WERI-Rb-1 (cell line): Measurements from ENCODE around the gene MTF1.
"Not testable (repeated sequence)": the region's sequence is repeated elsewhere in the genome, so short reads cannot be mapped to it uniquely, and the experiment has no call there.

Source experiments
- DNase-seq: peaks from one replicate; pipeline ENCODE4 v3.0.0-alpha.2; 2020
- H3K27ac ChIP-seq: fragments of 250-450 bp; sonication (Bioruptor Pico); 2 replicates; pipeline ENCODE4 v1.5.1; 2020; ENCODE audit warnings: mild to moderate bottlenecking, moderate library complexity
- H3K27me3 ChIP-seq: fragments of 250-450 bp; sonication (Bioruptor Pico); 2 replicates; pipeline ENCODE4 v1.5.1; 2021; ENCODE audit warnings: mild to moderate bottlenecking, low read depth, moderate library complexity; ENCODE audit not compliant: insufficient read depth, severe bottlenecking
- H3K36me3 ChIP-seq: fragments of 250-450 bp; sonication (Bioruptor Pico); 2 replicates; pipeline ENCODE4 v1.5.1; 2020; ENCODE audit warnings: mild to moderate bottlenecking, moderate library complexity
- H3K4me3 ChIP-seq: 2 replicates; pipeline ENCODE4 v1.5.1; 2011; ENCODE audit warnings: low read depth, mild to moderate bottlenecking, control low read depth, low read length
- H3K9me3 ChIP-seq: fragments of 250-450 bp; sonication (Bioruptor Pico); 2 replicates; pipeline ENCODE4 v1.5.1; 2021; ENCODE audit warnings: mild to moderate bottlenecking, moderate library complexity; ENCODE audit not compliant: severe bottlenecking
- TF ChIP-seq, protein P1 (sequence below): IDR thresholded peaks from 2 replicates; pipeline ENCODE4 v1.5.1; 2011; ENCODE audit warnings: low read depth, mild to moderate bottlenecking, control low read depth, inconsistent platforms, low read length

MTF1 gene

DNA sequence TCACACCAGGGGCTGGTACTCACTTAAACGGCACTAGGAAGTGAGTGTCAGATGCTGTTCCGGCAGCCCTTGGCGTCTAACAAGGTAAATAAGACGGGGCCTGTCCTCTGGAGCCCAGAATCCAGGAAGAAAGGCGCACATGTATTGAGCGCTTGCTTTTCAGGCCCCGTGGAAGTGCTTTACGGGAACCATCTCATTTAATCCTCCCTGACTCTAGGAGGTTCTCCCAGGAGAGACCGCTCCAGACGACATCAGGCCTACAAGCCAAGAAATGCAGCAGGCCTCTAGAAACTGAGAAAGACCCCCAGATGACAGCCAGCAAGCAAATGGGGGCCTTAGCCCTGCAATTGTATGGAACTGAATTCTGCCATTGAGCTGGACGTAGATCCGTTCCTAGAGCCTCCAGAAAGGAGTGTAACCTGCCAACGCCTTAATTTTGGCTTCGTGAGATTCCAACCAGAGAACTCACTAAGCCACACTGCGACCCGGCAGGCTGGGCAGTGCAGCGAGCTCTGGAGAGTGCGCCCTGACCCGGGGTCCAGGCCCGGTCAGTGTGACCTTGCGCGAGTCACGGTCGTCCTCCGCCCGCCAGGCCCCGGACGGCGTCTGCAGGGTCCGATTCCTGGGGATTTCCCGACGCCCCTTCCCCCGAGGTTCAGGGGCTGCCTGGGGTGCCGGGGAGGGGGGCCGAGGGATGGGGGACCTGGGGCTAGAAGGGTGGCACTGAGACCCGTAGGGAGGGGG, 66.3 kb downstream of the MTF1 start:
- Histone ChIP-seq H3K36me3 (peaks cover 27% of the 10 kb centered on the region), H3K4me3 (peak overlapping the region; percentile 70), H3K9me3 (no peaks in the 10 kb centered on the region), H3K27ac (peak overlapping the region; percentile 97), H3K27me3 (no peaks in the 10 kb centered on the region)
- TF ChIP-seq, protein P1, sequence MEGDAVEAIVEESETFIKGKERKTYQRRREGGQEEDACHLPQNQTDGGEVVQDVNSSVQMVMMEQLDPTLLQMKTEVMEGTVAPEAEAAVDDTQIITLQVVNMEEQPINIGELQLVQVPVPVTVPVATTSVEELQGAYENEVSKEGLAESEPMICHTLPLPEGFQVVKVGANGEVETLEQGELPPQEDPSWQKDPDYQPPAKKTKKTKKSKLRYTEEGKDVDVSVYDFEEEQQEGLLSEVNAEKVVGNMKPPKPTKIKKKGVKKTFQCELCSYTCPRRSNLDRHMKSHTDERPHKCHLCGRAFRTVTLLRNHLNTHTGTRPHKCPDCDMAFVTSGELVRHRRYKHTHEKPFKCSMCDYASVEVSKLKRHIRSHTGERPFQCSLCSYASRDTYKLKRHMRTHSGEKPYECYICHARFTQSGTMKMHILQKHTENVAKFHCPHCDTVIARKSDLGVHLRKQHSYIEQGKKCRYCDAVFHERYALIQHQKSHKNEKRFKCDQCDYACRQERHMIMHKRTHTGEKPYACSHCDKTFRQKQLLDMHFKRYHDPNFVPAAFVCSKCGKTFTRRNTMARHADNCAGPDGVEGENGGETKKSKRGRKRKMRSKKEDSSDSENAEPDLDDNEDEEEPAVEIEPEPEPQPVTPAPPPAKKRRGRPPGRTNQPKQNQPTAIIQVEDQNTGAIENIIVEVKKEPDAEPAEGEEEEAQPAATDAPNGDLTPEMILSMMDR = no peak
- DNase-seq = no peak

DNA sequence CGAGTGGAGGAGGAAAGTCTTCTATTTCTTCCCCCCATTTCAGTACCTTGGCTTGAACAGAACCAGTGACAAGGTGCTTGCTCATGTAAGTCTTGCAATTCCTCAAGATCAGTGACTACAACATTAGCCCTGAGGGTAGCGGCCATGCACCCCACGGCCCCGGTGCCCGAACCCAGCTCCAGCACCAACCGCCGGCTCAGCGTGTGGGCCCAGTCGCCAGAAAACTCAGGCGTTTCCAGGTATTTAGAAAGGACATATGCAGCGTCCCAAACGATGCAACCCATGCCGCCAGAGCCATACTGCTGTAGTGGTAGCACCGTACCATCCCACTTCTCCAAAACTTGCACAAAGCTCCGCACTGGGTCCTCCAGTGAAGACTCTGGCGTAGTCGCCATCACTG, 76.9 kb downstream of the MTF1 start:
- no peaks in the 10 kb centered on the region for H3K36me3 ChIP-seq
- no peaks in the 10 kb centered on the region for H3K9me3 ChIP-seq
- H3K4me3 ChIP-seq = no peak overlapping the region
- no peaks in the 10 kb centered on the region for H3K27me3 ChIP-seq
- DNase-seq = no peak
- TF ChIP-seq, protein P1 = no peak
- H3K27ac ChIP-seq = no peak overlapping the region

DNA sequence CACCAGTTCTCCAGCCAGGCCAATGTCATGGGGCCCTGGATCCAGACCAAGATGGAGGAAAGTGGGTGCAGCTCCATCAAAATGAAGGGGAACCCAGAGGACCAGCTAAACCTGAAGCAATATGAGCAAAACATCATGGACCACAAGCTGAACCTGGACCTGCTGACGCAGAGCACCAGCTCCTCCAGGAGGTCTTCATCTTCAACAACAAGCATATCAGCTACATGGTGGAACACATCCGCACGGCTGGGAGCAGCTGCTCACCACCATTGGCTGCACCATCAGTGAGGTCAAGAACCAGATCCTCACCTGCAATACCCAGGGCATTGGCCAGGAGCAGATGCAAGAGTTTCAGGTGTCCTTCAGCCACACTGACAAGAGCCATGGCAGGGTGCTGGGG, 80.7 kb downstream of the MTF1 start:
- H3K4me3 ChIP-seq = no peak overlapping the region
- no peaks in the 10 kb centered on the region for H3K27me3 ChIP-seq
- TF ChIP-seq, protein P1 = no peak
- H3K27ac ChIP-seq = no peak overlapping the region
- DNase-seq = no peak
- H3K36me3 ChIP-seq = no peaks in the 10 kb centered on the region
- H3K9me3 ChIP-seq = no peaks in the 10 kb centered on the region

DNA sequence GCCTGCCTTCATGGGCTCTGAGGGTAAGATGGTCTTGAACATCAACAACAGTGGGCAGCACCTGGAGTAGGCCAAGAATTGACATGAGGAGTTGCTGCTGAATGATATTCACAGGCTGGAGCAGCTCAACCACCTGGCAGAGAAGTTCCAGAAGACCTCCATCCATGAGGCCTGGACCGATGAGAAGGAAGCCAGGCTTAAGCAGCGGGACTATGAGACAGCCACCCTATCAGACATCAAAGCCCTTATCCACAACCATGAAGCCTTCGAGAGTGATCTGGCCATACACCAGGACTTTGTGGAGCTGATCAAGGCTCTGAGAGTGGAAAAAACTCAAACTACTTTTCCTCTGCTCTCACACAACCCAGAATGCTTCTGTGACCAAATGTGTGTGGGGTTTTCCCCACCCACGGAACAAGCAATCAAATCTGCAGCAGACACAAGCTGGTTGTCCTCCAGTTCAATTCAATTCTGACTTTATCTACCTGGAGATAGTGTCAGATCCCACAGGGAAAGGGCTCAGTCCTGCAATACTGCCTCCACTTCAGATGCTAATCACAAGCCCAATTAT, 82.4 kb downstream of the MTF1 start:
- TF ChIP-seq, protein P1 = no peak
- no peak overlapping the region for H3K27ac ChIP-seq
- H3K4me3 ChIP-seq = no peak overlapping the region
- no peaks in the 10 kb centered on the region for H3K36me3 ChIP-seq
- no peaks in the 10 kb centered on the region for H3K27me3 ChIP-seq
- no peak for DNase-seq
- no peaks in the 10 kb centered on the region for H3K9me3 ChIP-seq

DNA sequence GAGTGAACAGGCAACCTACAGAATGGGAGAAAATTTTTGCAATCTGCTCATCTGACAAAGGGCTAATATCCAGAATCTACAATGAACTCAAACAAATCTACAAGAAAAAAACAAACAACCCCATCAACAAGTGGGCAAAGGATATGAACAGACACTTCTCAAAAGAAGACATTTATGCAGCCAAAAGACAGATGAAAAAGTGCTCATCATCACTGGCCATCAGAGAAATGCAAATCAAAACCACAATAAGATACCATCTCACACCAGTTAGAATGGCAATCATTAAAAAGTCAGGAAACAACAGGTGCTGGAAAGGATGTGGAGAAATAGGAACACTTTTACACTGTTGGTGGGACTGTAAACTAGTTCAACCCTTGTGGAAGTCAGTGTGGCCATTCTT, 88.0 kb downstream of the MTF1 start:
- H3K9me3 ChIP-seq, H3K36me3 ChIP-seq, DNase-seq, H3K4me3 ChIP-seq, H3K27ac ChIP-seq, H3K27me3 ChIP-seq: not testable (repeated sequence)

DNA sequence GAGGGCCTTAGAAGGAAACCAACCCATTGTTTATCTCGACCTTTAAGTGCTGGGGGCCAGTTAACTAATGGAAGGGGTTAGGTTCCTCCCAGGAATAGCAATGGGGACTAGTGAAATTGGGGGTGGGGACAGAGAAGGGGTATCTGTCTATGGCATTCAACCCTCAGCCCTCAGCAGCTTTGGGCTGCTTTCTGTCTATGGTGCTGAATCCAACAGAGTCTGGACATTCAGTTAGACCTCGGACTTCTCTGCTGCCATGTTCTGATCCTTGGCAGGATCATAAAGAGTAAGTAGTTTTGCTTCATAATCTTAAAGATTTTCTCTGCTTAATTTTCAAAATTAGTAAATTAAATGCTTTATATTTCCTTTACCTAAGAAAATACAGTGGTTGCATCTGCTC, 91.9 kb downstream of the MTF1 start:
- H3K27ac ChIP-seq = no peak overlapping the region

More for the DNA sequence above, 91.9 kb downstream of the MTF1 start:
- TF ChIP-seq, protein P1 = no peak
- DNase-seq = no peak
- peaks cover 13% of the 10 kb centered on the region for H3K27me3 ChIP-seq
- H3K4me3 ChIP-seq = no peak overlapping the region
- H3K9me3 ChIP-seq = no peaks in the 10 kb centered on the region
- H3K36me3 ChIP-seq = no peaks in the 10 kb centered on the region
